Raji (cell line): ENCODE data around the gene THOC6.

ENCODE experiments used
- POLR2A ChIP-seq: IDR thresholded peaks from 2 replicates; pipeline ENCODE4 v1.6.1; 2011; ENCODE audit warnings: low read depth, low read length, control low read depth; ENCODE audit not compliant: insufficient read depth

THOC6 gene

DNA sequence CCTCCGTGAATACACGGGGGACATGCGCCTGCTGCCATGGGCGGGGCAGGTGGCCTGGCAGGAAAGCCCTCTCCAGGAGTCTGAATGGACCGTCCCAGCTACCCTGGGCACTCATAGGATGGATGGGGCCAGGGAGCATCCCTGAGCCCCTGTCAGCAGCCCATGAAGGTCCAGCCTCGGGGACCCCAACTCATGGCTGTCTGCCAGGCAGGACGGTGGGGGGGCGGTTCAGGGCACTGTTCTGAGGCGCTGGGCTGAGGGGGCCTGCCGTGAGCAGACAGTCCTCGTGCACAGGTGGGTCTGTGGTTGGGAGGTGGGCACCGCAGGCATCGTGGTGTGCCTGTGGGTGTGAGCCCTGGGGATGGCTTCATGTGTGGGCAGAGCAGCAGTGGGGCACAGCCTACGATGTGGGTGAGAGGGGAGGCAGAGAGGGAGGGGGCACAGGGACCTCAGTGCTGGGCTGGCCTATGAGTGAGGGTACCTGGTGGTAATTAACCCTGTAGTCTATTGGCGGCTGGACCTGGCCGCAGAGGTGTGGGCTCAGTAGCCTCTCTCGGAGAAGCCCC lies 37.1 kb upstream of the THOC6 start:
- TF ChIP-seq POLR2A, result no peak

GRCh38 chr16:2987286-2987685 lies 36.5 kb upstream of the THOC6 start:
- no peak for TF ChIP-seq POLR2A

- no peak for TF ChIP-seq POLR2A
These were observed 36.0 kb upstream of the THOC6 start for GRCh38 chr16:2987833-2988232.

DNA sequence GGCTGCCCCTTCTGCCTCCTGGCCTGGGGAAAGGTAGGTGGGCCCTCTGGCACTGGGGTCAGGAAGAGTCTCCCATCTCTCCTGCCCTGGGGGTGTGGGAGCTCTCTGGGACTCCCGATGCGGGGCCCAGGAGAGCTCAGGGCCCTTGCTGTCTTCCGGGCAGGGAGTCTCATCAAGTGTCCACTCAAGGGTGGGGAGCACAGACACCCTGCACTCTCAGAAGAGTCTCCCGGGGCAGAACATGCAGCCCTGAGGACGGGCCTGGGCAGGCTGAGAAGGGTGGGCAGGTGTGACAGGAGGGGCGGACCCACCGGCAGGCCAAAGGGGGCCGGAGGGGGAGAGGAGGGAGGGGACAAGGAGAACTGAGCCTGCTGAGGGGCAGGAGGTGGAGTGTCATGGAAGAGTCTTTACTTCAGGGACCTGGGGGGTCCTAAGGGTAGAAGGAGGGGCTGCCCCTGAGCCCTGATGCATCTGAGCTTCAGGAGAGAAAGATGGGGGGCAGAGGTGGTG lies 35.2 kb upstream of the THOC6 start:
- no peak for TF ChIP-seq POLR2A

DNA sequence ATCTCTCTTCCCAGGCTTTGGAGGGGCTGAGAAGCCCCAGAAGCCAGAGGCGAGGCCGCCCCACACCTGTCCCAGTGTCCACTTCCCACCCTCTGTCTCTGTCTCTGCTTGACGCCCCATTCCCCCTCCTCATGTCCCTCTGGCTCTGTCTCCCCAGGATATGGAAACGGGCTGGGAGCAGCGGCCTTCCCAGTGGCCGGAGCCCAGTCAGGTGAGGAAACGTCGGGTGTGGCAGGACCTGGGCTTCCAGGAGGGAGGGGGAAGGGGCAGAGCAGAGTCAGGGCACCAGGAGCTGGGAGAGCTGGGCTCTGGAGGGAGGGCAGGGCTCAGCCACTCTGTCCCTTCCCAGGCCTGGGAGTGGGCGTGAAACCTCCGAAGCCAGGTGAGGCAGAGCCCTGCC lies 32.9 kb upstream of the THOC6 start:
- no peak for TF ChIP-seq POLR2A

DNA sequence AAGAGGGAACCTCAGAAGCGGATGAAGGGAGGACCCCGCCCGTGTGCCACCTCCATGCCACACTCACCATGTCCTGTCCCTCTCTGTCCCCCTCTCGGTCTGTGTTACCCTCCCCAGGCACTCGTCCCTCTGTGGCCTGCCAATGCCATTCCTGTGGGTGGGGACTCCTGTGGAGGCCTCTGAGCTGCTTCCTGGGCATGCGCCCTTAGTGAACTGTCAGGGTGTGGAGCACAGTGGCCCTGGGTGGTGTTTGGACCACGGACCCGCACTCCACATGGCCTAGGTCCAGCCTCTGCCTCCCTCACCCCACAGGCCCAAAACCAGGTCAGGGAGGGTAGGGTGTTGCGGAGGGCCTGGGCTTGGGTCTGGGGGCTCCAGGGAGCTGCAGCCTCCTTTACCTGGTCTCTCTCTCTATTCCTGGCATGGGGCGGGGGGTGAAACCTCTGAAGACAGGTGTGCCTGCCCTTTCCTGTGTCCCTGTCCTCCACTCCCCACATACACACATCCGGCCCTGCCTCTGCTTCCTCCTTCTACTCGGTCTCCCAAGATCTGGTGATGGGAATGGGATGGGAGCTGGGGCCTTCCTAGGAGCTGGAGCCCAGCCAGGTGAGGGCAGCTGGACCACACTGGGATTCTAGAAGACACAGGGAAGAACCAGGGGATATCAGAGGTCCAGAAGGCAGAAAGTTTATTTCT lies 32.1 kb upstream of the THOC6 start:
- TF ChIP-seq POLR2A, result no peak

- no peak for TF ChIP-seq POLR2A
These were observed 31.3 kb upstream of the THOC6 start for GRCh38 chr16:2992383-2993081.

DNA sequence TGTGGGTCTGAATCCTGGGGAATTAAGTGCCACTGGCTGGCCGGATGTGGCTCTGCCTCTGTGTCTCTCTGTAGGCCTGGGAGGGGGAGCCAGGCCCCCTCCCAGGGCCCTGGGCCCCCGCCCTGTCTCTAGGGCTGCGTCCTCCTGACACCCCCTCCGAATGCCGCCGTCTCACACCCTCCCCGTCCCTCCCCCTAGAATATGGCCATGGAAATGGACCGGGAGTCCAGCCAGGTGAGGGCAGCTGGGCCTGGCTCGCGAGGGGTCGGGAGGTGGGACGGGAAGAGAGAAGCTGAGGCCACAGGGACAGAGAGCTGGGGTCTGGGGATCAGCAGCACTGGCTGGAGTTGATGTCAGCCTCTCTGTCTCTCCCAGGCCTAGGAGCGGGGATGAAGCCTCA lies 27.5 kb upstream of the THOC6 start:
- TF ChIP-seq POLR2A, result no peak

DNA sequence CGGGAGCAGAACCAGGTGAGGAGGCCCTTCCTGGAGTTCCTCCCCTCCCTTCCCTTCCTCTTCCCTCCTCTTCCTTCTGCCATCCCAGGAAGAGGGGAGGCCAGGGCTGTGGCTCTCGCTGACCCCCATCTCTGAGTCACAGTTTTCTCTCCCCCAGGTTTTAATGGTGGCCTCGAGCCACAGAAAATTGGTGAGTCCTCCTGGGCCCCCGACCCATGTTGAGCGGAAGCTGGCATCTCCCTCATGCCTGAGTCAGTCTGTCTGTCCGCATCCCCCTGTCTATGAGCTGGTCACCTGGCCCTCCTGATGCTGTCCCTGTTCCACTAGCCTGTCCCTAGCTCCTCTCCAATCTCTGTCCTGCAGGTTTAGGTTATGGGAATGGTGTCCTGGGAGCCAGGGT lies 23.9 kb upstream of the THOC6 start:
- no peak for TF ChIP-seq POLR2A

GRCh38 chr16:3000540-3000939 lies 23.3 kb upstream of the THOC6 start:
- no peak for TF ChIP-seq POLR2A

DNA sequence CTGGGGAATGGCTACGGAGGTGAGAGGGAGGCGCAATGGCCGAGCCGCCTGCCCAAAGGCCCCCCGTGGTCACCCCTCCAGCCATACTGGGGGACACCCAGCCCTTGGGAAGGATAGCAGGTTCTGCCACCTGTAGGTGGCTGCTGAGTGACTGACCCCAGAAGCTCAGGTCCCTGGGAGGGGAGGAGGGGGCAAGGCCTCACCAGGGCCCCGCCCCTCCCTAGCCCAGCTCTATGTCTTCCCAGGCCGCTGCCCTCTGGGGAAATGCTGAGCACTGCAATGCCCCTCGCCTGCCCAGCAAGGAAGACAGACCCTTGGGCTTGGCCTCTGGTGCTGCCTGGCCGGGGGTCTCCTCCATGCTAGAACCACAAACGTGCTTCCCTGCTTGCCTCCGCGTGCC lies 22.5 kb upstream of the THOC6 start:
- TF ChIP-seq POLR2A, result no peak

GRCh38 chr16:3003582-3004270 lies 20.1 kb upstream of the THOC6 start:
- TF ChIP-seq POLR2A, result no peak

- TF ChIP-seq POLR2A, result no peak
These were observed 19.5 kb upstream of the THOC6 start for GRCh38 chr16:3004319-3004718.

DNA sequence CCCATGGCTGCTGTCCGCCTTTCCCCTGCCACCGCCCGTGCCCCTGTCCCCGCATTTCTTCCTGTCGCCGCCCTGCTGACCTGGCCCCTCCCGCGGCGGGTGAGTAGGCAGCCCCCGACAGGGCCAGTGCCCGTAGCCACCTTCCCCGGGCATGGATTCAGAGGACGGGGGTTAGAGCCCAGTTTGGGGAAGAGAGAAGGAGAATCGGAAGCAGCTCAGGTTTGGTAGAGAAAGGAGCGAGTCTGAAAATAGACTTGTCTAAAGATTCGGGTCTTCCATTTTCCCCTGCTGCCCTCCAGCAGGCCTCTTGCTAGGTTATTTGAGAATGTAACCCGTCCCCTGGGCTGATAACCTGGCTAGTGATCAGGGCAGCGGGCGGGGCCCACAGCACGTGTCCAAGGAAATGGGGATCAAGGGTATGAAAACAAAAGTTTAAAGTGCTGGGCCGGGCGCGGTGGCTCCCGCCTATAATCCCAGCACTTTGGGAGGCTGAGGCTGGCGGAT lies 19.0 kb upstream of the THOC6 start:
- TF ChIP-seq POLR2A, result no peak
